ENCODE measurements around the gene DAB2IP. TPM values are rescaled to one million over a fixed set of nuclear protein-coding genes. Genes with fewer than 3 reads are reported as not detected.

The DAB2IP gene
- total and polyA plus RNA-seq, 5 donors: 25.5 to 55.0 (median 42.1) TPM

GRCh38 chr9:121701736-121702261 lies 50.4 kb downstream of the DAB2IP start:
- no peaks in the 10 kb centered on the region for H3K9me3 ChIP-seq (ENCODE audit: control insufficient read depth, low read length)
- peaks cover 14% of the 10 kb centered on the region for H3K4me1 ChIP-seq (ENCODE audit: control insufficient read depth, insufficient read depth, low read length)
- DNase-seq: peak in 1 of 3 donors; percentile 56
- ATAC-seq: no peak
- 89% methylated on average over 13 of the region's 13 CpGs for WGBS
- no peak overlapping the region for H3K27ac ChIP-seq (ENCODE audit: low read length)
- intact Hi-C loops (cut with DNase I): loop anchor here in 1 of 4 donors (10.0 kb wide), 1 partner anchor 157 kb away; no protein-coding TSS in a partner anchor
- no peaks in the 10 kb centered on the region for H3K27me3 ChIP-seq (ENCODE audit: control insufficient read depth, insufficient read depth)
- no peak overlapping the region for H3K4me3 ChIP-seq (ENCODE audit: low read length)

GRCh38 chr9:121703014-121703734 lies 51.7 kb downstream of the DAB2IP start:
- no peak overlapping the region for H3K27ac ChIP-seq (ENCODE audit: low read length)
- H3K27me3 ChIP-seq (ENCODE audit: control insufficient read depth, insufficient read depth): no peaks in the 10 kb centered on the region
- intact Hi-C loops (cut with DNase I): loop anchor here in 1 of 4 donors (10.0 kb wide), 1 partner anchor 158 kb away; no protein-coding TSS in a partner anchor
- ATAC-seq (no peak), DNase-seq (peak in 1 of 3 donors; percentile 10)
- peaks cover 14% of the 10 kb centered on the region for H3K4me1 ChIP-seq (ENCODE audit: control insufficient read depth, insufficient read depth, low read length)
- H3K4me3 ChIP-seq (ENCODE audit: low read length): no peak overlapping the region
- whole genome bisulfite sequencing: 88% methylated on average over 3 of the region's 3 CpGs
- no peaks in the 10 kb centered on the region for H3K9me3 ChIP-seq (ENCODE audit: control insufficient read depth, low read length)

GRCh38 chr9:121704281-121704680 lies 52.8 kb downstream of the DAB2IP start:
- H3K9me3 ChIP-seq (ENCODE audit: control insufficient read depth, low read length): no peaks in the 10 kb centered on the region
- no peak for DNase-seq
- H3K27me3 ChIP-seq (ENCODE audit: control insufficient read depth, insufficient read depth): no peaks in the 10 kb centered on the region
- peaks cover 10% of the 10 kb centered on the region for H3K4me1 ChIP-seq (ENCODE audit: control insufficient read depth, insufficient read depth, low read length)
- intact Hi-C loops (cut with DNase I): loop anchor here in 1 of 4 donors (10.0 kb wide), 1 partner anchor 159 kb away; no protein-coding TSS in a partner anchor
- no peak for ATAC-seq
- no peak overlapping the region for H3K27ac ChIP-seq (ENCODE audit: low read length)
- H3K4me3 ChIP-seq (ENCODE audit: low read length): no peak overlapping the region
- WGBS: 79% methylated on average over 3 of the region's 3 CpGs

- peaks cover 7% of the 10 kb centered on the region for H3K4me1 ChIP-seq (ENCODE audit: control insufficient read depth, insufficient read depth, low read length)
- ATAC-seq (no peak), DNase-seq (no peak)
- 81% methylated on average over 8 of the region's 8 CpGs for WGBS
- H3K9me3 ChIP-seq (ENCODE audit: control insufficient read depth, low read length): no peaks in the 10 kb centered on the region
- no peak overlapping the region for H3K4me3 ChIP-seq (ENCODE audit: low read length)
- H3K27ac ChIP-seq (ENCODE audit: low read length): no peak overlapping the region
- H3K27me3 ChIP-seq (ENCODE audit: control insufficient read depth, insufficient read depth): no peaks in the 10 kb centered on the region
- intact Hi-C loops (cut with DNase I): loop anchor here in 1 of 4 donors (10.0 kb wide), 1 partner anchor 161 kb away; no protein-coding TSS in a partner anchor
These were observed 54.8 kb downstream of the DAB2IP start for GRCh38 chr9:121706149-121706750.

GRCh38 chr9:121707477-121708424 lies 56.3 kb downstream of the DAB2IP start:
- Histone ChIP-seq H3K9me3 (ENCODE audit: control insufficient read depth, low read length) (no peaks in the 10 kb centered on the region), H3K27ac (ENCODE audit: low read length) (no peak overlapping the region), H3K27me3 (ENCODE audit: control insufficient read depth, insufficient read depth) (no peaks in the 10 kb centered on the region), H3K4me3 (ENCODE audit: low read length) (no peak overlapping the region), H3K4me1 (ENCODE audit: control insufficient read depth, insufficient read depth, low read length) (peaks cover 5% of the 10 kb centered on the region)
- intact Hi-C loops (cut with DNase I): loop anchor here in 1 of 4 donors (10.0 kb wide), 1 partner anchor 163 kb away; no protein-coding TSS in a partner anchor
- WGBS: 66% methylated on average over 7 of the region's 7 CpGs
- DNase-seq (no peak), ATAC-seq (no peak)

- WGBS: 83% methylated on average over 14 of the region's 14 CpGs
- Histone ChIP-seq H3K4me1 (ENCODE audit: control insufficient read depth, insufficient read depth, low read length) (peaks cover 5% of the 10 kb centered on the region), H3K27me3 (ENCODE audit: control insufficient read depth, insufficient read depth) (no peaks in the 10 kb centered on the region), H3K27ac (ENCODE audit: low read length) (no peak overlapping the region), H3K4me3 (ENCODE audit: low read length) (no peak overlapping the region), H3K9me3 (ENCODE audit: control insufficient read depth, low read length) (no peaks in the 10 kb centered on the region)
- ATAC-seq (peak; percentile 46 to 51), DNase-seq (peak in 2 of 3 donors; percentile 70 to 82)
- intact Hi-C loops (cut with DNase I): loop anchor here in 1 of 4 donors (10.0 kb wide), 1 partner anchor 164 kb away; no protein-coding TSS in a partner anchor
These were observed 57.5 kb downstream of the DAB2IP start for GRCh38 chr9:121708768-121709488.

- Histone ChIP-seq H3K9me3 (ENCODE audit: control insufficient read depth, low read length) (no peaks in the 10 kb centered on the region), H3K27ac (ENCODE audit: low read length) (peak overlapping the region; percentile 10), H3K27me3 (ENCODE audit: control insufficient read depth, insufficient read depth) (no peaks in the 10 kb centered on the region), H3K4me1 (ENCODE audit: control insufficient read depth, insufficient read depth, low read length) (peaks cover 5% of the 10 kb centered on the region), H3K4me3 (ENCODE audit: low read length) (no peak overlapping the region)
- DNase-seq: peak in 1 of 3 donors; percentile 39
- peak in 1 of 2 donors; percentile 55 for ATAC-seq
- WGBS: 61% methylated on average over 4 of the region's 4 CpGs
- intact Hi-C loops (cut with DNase I): loop anchor here in 1 of 4 donors (10.0 kb wide), 1 partner anchor 165 kb away; no protein-coding TSS in a partner anchor
These were observed 58.4 kb downstream of the DAB2IP start for GRCh38 chr9:121709798-121710197.

GRCh38 chr9:121711281-121711680 lies 59.8 kb downstream of the DAB2IP start:
- ATAC-seq (no peak), DNase-seq (no peak)
- intact Hi-C loops (cut with DNase I): no loop called here
- H3K9me3 ChIP-seq (ENCODE audit: control insufficient read depth, low read length): no peaks in the 10 kb centered on the region
- H3K4me3 ChIP-seq (ENCODE audit: low read length): no peak overlapping the region
- H3K4me1 ChIP-seq (ENCODE audit: control insufficient read depth, insufficient read depth, low read length): peaks cover 10% of the 10 kb centered on the region
- H3K27me3 ChIP-seq (ENCODE audit: control insufficient read depth, insufficient read depth): no peaks in the 10 kb centered on the region
- H3K27ac ChIP-seq (ENCODE audit: low read length): no peak overlapping the region

GRCh38 chr9:121711797-121712196 lies 60.4 kb downstream of the DAB2IP start:
- Histone ChIP-seq H3K4me3 (ENCODE audit: low read length) (no peak overlapping the region), H3K27me3 (ENCODE audit: control insufficient read depth, insufficient read depth) (no peaks in the 10 kb centered on the region), H3K9me3 (ENCODE audit: control insufficient read depth, low read length) (no peaks in the 10 kb centered on the region), H3K4me1 (ENCODE audit: control insufficient read depth, insufficient read depth, low read length) (peaks cover 10% of the 10 kb centered on the region), H3K27ac (ENCODE audit: low read length) (no peak overlapping the region)
- 86% methylated on average over 5 of the region's 5 CpGs for WGBS
- DNase-seq (peak in 1 of 3 donors; percentile 12), ATAC-seq (no peak)
- intact Hi-C loops (cut with DNase I): no loop called here

Data from right cardiac atrium (tissue), 5 donors.